ENCODE results near the gene CDK16. TPM values are rescaled to one million over a fixed set of nuclear protein-coding genes. Genes with fewer than 3 reads are reported as not detected.

The CDK16 gene
- total and polyA plus RNA-seq, 2 of the 4 experiments (the other 2 are of a cell fraction): 85.3 to 106 TPM

GRCh38 chrX:47208108-47208507, 10.4 kb upstream of the CDK16 start:
- ATAC-seq (ENCODE audit: low read depth) (no peak), DNase-seq (no peak)
- H3K4ac ChIP-seq (ENCODE audit: low read depth, low read length): no peak overlapping the region
- H4K20me1 ChIP-seq (ENCODE audit: insufficient read depth, low read length): peaks cover 50% of the 10 kb centered on the region
- POLR2A ChIA-PET (ENCODE audit: unreplicated experiment): no interaction called here
- H3K79me1 ChIP-seq (ENCODE audit: low read depth in 1 of 2, low read length in 2 of 2): peaks cover 7 to 33% of the 10 kb centered on the region in 2 experiments; a peak in 3 of 4 replicates
- H2AK9ac ChIP-seq (replicated peaks; ENCODE audit: low read depth, low read length, poor library complexity): no peak overlapping the region
- intact Hi-C loops (cut with micrococcal nuclease): no loop called here
- H3K4me2 ChIP-seq (ENCODE audit: low read depth, low read length): no peak overlapping the region
- CTCF ChIA-PET: no interaction called here
- no peaks in the 10 kb centered on the region; the same call in 1 of the 2 replicates for H3K27me3 ChIP-seq (ENCODE audit: control insufficient read depth, insufficient read depth, low read length)
- no peak for TF ChIP-seq MAFK (IDR thresholded peaks at IDR 0.05; ENCODE audit: low read depth, low read length)
- TF ChIP-seq FOS (IDR thresholded peaks at IDR 0.05; ENCODE audit: low read depth, low read length): no peak
- no peak for TF ChIP-seq POLR2A (IDR thresholded peaks at IDR 0.05; ENCODE audit: low read depth, low read length)
- TF ChIP-seq CHD1 (IDR thresholded peaks at IDR 0.05; ENCODE audit: low read depth, low read length): no peak
- no peak for TF ChIP-seq ELK1 (IDR thresholded peaks at IDR 0.05; ENCODE audit: borderline replicate concordance, low read depth, low read length)
- no CpG with 5 or more reads among the region's 12 CpGs for WGBS, 2 experiments (ENCODE audit: extremely low coverage in 2 of 2, insufficient read length in 1 of 2)
- H2BK120ac ChIP-seq (ENCODE audit: low read depth, low read length): no peak overlapping the region
- no peak overlapping the region for H3K18ac ChIP-seq (ENCODE audit: low read depth, low read length)
- no peak overlapping the region for H3K4me3 ChIP-seq (ENCODE audit: insufficient read depth, low read depth, low read length)
- BruUV-seq (replicated peaks): no TSS peak
- in situ Hi-C loops (cut with MboI; ENCODE audit: low sequenced_read_pairs): loop anchor here (25.0 kb wide), 1 partner anchor 429 kb away; the partner anchor contains the start of gene CFP
- dilution Hi-C loops (cut with HindIII; ENCODE audit: low sequenced_read_pairs, unreplicated experiment): no loop called here
- H2AFZ ChIP-seq (replicated peaks; ENCODE audit: low read length, poor library complexity): no peak overlapping the region
- no peak overlapping the region for H3K27ac ChIP-seq (ENCODE audit: insufficient read depth, low read length)
- H3K9me1 ChIP-seq (ENCODE audit: insufficient read depth, low read length): no peaks in the 10 kb centered on the region
- H2AK5ac ChIP-seq (ENCODE audit: low read depth, low read length): no peak overlapping the region
- no peak overlapping the region for H4K8ac ChIP-seq (ENCODE audit: low read depth in 2 of 2, low read length in 2 of 2)
- no peak overlapping the region for H4K5ac ChIP-seq (ENCODE audit: low read depth, low read length)
- no peak overlapping the region for H3K23ac ChIP-seq (ENCODE audit: low read depth, low read length)
- no peak overlapping the region for H2BK5ac ChIP-seq (ENCODE audit: low read depth, low read length, poor library complexity, severe bottlenecking)
- no peaks in the 10 kb centered on the region for H3K4me1 ChIP-seq (ENCODE audit: control insufficient read depth, insufficient read depth, low read length)
- no peak overlapping the region for H3K14ac ChIP-seq (replicated peaks; ENCODE audit: low read depth, low read length)
- H3K9ac ChIP-seq (ENCODE audit: low read depth, low read length): no peak overlapping the region
- H4K91ac ChIP-seq (ENCODE audit: insufficient read depth, low read depth, low read length): no peak overlapping the region
- H3K36me3 ChIP-seq (ENCODE audit: control insufficient read depth, insufficient read depth, low read length): peaks cover 82% of the 10 kb centered on the region
- no peak overlapping the region for H2BK20ac ChIP-seq (ENCODE audit: low read depth, low read length)
- H3K9me3 ChIP-seq (ENCODE audit: control insufficient read depth, insufficient read depth, low read length): no peaks in the 10 kb centered on the region
- no peak overlapping the region for H2BK15ac ChIP-seq (ENCODE audit: low read depth, low read length)
- no peak overlapping the region for H3K56ac ChIP-seq (ENCODE audit: extremely low read depth, insufficient read depth, low read length)
